Measurements from ENCODE around the gene DOCK4. TPM values are rescaled to one million over a fixed set of nuclear protein-coding genes. Genes with fewer than 3 reads are reported as not detected.

The DOCK4 gene
- total RNA-seq, 1 experiment from 2014 or later: 4.9 TPM

- H2AFZ ChIP-seq (ENCODE audit: low read length): no peak overlapping the region
- Mint-ChIP-seq H3K4me3 (no peak overlapping the region), H3K4me1 (peaks cover 38 to 46% of the 10 kb centered on the region in 2 experiments), H3K27me3 (ENCODE audit: low read depth) (peaks cover 36% of the 10 kb centered on the region), H3K9me3 (no peaks in the 10 kb centered on the region), H3K36me3 (ENCODE audit: insufficient read depth in 1 of 3, low read depth in 3 of 3) (no peaks in the 10 kb centered on the region), H3K27ac (no peak overlapping the region)
- H2BK120ac ChIP-seq (ENCODE audit: low read depth, low read length, poor library complexity, severe bottlenecking): no peak overlapping the region
- H4K20me1 ChIP-seq (ENCODE audit: control insufficient read depth, insufficient read depth, insufficient read length): no peaks in the 10 kb centered on the region
- no peak overlapping the region for H4K8ac ChIP-seq (replicated peaks; ENCODE audit: insufficient read length, low read depth, low read length)
- H3K79me2 ChIP-seq (ENCODE audit: insufficient read depth, low read length): no peaks in the 10 kb centered on the region
- H3K27me3 ChIP-seq (ENCODE audit: insufficient read depth, low read length): no peaks in the 10 kb centered on the region
- H3K9ac ChIP-seq (ENCODE audit: extremely low read depth, insufficient read length, low read length): no peak overlapping the region
- no peak for DNase-seq
- H2BK12ac ChIP-seq (ENCODE audit: insufficient read length, low read depth, low read length): no peak overlapping the region
- H2AK5ac ChIP-seq (ENCODE audit: insufficient read length, low read length): no peak overlapping the region
- peaks cover 12% of the 10 kb centered on the region for H3K4me1 ChIP-seq (ENCODE audit: insufficient read depth, low read length)
- H2BK5ac ChIP-seq (ENCODE audit: insufficient read length, low read length): no peak overlapping the region
- no peak overlapping the region for H3K4ac ChIP-seq (ENCODE audit: low read depth, low read length)
- peaks cover 3% of the 10 kb centered on the region for H3K79me1 ChIP-seq (ENCODE audit: insufficient read depth, low read depth, low read length, poor library complexity, severe bottlenecking)
- H3K4me2 ChIP-seq (ENCODE audit: insufficient read depth, insufficient read length, low read length): no peak overlapping the region
- H3K9me3 ChIP-seq (ENCODE audit: control insufficient read depth, low read depth, low read length): no peaks in the 10 kb centered on the region
- H3K23me2 ChIP-seq (ENCODE audit: insufficient read length, low read depth, low read length, poor library complexity, severe bottlenecking): no peaks in the 10 kb centered on the region
- TF ChIP-seq CTCF (conservative IDR thresholded peaks at IDR 0.05): no peak
- no peak overlapping the region for H3K18ac ChIP-seq (ENCODE audit: insufficient read length, low read depth, low read length)
- H3K23ac ChIP-seq (ENCODE audit: insufficient read length, low read depth, low read length): no peak overlapping the region
- H3K14ac ChIP-seq (ENCODE audit: insufficient read depth, low read length): no peak overlapping the region
- no peak overlapping the region for H3K27ac ChIP-seq (ENCODE audit: insufficient read length, low read depth, low read length)
- H3T11ph ChIP-seq (ENCODE audit: low read length): no peak overlapping the region
- H4K91ac ChIP-seq (ENCODE audit: insufficient read length, low read depth, low read length): no peak overlapping the region
- H4K5ac ChIP-seq (ENCODE audit: insufficient read length, low read depth, low read length): no peak overlapping the region
- no peak overlapping the region for H3K56ac ChIP-seq (ENCODE audit: insufficient read length, low read depth, low read length)
- H2BK20ac ChIP-seq (ENCODE audit: low read depth, low read length, poor library complexity, severe bottlenecking): no peak overlapping the region
- H2BK15ac ChIP-seq (ENCODE audit: low read depth, low read length): no peak overlapping the region
Observed at GRCh38 chr7:112255388-112255720, 49.2 kb upstream of the DOCK4 start.
